Fibroblast of lung (primary cell): Measurements from ENCODE around the gene OAS1.

Experiments used
- CTCF ChIP-seq, 2 donors: IDR thresholded peaks in 1 of 2; conservative IDR thresholded peaks in 1 of 2; 1 replicate in 1 of 2; 2 replicates in 1 of 2; pipeline ENCODE4 v1.5.1; 2011 to 2012; ENCODE audit warnings: low read length in 2 of 2, control low read depth in 1 of 2, inconsistent platforms in 1 of 2, low read depth in 1 of 2, mild to moderate bottlenecking in 1 of 2
- EZH2 ChIP-seq: IDR thresholded peaks from 2 replicates; pipeline ENCODE4 v1.5.1; 2012; ENCODE audit warnings: low read length, control low read depth, mild to moderate bottlenecking; ENCODE audit errors: missing control alignments

GRCh38 chr12:112904571-112904970 lies 2.2 kb upstream of the OAS1 start:
- no peak for TF ChIP-seq CTCF (conservative IDR thresholded peaks at IDR 0.05 in 1 of 2, IDR thresholded peaks at IDR 0.05 in 1 of 2; ENCODE audit: low read depth in 1 of 2, low read length in 2 of 2)
- no peak for TF ChIP-seq EZH2
